ENCODE measurements around the gene HMCN1.
"Not testable (repeated sequence)": the region's sequence is repeated elsewhere in the genome, so short reads cannot be mapped to it uniquely, and the experiment has no call there.

HMCN1 gene

DNA sequence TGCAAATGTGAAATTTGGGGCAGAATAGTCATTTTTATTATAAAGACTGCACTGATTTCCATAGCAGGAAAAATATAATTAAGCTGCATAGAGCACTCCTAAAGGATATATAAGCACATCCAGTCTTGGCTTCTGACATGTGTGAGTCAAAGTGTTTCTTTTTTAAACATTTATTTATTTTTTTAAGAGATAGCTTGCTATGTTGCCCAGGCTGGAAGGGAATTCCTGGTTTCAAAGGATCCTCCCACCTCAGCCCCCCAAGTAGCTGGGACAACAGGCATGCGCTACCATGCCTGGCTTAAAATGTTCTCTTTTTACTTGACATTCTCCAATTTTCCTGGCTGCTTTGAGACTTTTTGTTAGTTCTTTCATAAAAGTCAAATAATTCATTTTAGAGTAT is 126.1 kb downstream of the HMCN1 start:
- DNase-seq, result no peak

DNA sequence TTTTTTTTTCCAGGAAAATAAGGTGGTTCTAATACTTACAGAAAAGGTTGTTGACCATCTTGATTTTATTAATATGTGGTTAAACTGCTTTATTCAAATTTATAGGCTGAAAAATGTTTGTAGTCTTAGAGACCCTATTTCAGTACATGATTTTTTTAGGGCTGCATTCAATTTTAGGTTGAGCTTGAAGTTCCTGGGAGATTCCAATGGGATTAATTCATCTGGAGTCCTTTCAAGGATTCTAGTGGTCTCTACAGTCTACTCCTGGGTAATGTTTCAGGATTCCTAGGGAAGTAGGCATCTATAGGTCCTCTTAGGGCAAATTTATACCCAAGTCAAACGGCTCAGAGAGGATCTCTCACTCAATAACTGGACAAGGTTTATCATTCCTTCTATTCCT is 126.7 kb downstream of the HMCN1 start:
- no peak for DNase-seq

DNA sequence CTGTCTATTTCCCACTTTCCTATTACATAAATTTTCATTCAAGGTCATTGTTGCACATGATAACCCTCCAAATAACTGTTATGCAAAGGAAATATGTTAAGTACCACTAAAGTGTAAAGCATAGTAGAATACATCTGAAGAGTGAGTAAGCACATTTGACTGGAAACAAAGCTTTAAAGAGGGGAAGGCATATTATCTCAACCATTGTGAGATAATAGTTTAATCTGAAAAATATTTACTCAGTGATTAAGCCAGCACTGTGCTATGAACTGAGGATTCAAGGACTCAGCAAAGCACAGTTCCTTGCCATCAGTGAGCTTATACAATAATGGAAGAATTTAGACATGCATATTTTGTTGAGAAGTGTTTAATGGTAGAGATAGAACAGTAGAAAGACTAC is 127.4 kb downstream of the HMCN1 start:
- no peak for DNase-seq

DNA sequence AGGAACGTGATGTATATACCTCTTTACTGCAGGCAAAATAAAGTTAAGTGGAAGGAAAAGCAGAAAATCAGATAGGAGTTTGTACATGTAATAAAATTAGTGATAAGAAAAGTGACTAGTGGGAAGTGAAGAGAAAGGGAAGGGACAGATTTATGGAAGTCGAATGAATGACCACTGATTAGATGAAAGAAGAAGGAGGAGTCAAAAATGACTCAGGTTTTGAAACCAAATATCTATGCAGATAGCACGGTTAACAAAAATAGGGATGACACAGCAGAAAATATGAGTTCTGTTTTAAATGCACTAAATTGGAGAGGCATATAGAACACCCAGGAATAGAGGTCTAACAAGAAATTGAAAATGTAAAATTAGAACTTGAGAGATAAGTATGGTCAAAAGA is 128.0 kb downstream of the HMCN1 start:
- DNase-seq, result no peak

DNA sequence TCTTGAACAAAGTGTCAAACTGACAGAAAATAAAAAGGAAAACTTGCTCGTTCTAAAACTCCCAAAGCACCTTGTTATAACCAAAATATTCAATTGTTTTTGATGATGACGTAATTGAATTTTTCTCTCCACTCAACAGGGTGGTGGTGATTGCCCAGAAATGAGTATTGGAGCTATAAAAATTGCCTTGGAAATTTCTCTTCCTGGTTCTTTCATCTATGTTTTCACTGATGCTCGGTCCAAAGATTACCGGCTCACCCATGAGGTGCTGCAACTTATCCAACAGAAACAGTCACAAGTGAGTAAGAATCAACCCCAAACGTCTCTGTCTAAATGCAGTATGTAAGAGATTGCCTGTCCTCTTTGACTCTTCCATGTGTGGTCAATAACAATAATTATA is 130.1 kb downstream of the HMCN1 start:
- DNase-seq, result no peak

DNA sequence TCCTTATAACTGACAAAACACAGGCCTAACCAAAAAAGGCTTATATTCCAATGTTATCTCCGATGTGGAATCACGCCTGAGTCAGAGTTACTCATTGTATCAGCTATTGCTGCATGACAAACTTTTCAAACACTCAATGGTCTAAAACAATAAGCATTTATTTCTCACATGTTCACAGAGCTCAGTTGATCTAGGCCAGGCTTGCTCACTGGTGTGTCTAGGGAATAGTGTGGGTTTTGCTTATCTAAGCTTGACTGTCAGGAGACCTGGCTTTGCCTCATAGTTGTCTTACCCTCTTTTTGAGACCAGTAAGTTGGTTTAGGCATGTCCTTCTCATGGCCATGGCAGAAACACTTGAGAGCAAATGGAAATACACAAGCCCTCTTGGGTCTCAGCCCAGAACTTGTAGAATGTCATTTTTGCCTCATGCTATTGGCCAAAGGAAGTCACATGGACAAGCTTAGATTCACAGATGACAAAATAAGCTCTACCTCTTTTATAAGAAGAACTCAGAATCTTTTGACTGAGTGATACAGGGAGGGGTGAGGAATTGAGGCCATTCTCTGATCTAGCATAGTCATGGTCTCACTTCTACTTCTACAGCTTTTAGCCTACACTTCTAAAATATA is 130.8 kb downstream of the HMCN1 start:
- DNase-seq, result no peak

DNA sequence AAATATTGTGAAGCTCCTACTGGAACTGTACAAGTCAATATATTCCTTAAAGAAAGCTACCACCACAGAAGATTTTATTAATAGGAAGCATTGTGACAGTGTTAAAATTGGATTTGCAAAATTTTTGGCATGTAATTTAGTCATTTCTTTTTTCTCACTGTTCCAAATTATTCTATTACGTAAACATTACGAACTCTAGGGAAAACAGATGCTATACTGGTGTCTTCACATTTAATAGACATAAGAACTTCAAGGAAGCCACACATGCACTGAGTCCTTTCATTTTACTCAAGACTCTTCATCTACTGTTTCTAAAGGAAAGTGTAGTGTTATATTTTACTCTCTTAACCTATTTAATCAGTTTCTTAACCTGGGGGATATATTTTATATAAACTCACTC is 135.4 kb downstream of the HMCN1 start:
- DNase-seq, result no peak

DNA sequence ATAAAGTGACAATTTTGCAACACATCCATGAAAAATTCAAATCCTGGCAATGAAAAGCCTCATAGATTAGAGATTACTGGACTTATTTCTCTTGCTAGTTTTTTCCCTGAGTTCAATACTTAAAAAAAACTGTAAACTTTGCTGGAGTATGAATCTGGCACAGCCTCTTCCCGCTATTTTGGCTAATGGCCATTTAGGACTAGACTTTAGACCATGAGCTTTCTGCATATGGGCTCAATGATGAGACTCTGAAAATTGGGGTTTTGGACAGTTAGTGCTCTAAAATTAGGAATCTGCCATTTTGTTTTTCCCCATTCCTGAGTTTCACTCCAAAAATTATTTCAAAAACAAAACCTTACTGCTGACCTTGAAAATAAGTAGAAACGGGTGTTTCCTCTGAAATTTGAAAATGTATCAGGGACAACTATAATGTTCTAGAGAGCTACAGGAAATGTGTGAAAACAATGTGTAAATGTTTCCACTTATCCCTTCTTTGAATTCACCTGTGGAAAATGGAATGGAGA is 137.5 kb downstream of the HMCN1 start:
- no peak for DNase-seq

DNA sequence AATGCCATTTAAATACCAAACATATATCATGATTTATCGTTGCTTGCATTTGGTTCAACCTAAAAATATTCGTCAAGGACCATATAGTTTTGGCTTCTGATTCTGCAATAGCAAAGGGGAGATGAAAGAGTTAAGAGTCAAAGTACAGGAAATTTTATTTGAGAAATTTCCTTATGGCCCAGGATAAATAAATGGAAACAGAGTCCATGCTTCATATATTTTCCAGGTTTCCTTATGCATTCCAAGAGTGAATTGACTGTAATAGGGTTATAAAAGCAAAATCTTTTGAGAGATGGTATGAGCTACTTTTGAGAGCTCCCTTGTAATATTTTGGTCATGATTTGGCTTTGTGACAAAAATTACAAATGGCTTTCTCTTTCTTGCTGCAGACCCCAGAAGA is 140.1 kb downstream of the HMCN1 start:
- no peak for DNase-seq

DNA sequence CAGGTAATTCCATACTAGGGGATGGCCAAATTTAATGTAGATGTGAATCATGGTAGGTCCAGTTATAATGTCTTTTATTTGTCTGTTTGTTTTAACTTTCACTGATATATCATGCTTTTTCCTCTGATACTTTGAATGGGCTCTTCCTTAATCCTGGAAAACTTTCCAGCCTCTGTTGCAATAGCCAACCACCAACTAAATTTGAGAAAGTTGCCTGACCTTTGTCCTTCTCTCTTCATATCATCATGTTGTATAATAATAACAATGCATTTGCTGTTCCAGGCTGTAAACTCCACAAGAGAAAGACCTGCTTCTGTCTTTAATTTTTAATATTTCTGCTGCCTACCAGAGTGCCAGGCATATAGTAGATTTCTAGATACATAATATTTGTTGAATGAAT is 146.1 kb downstream of the HMCN1 start:
- no peak for DNase-seq

DNA sequence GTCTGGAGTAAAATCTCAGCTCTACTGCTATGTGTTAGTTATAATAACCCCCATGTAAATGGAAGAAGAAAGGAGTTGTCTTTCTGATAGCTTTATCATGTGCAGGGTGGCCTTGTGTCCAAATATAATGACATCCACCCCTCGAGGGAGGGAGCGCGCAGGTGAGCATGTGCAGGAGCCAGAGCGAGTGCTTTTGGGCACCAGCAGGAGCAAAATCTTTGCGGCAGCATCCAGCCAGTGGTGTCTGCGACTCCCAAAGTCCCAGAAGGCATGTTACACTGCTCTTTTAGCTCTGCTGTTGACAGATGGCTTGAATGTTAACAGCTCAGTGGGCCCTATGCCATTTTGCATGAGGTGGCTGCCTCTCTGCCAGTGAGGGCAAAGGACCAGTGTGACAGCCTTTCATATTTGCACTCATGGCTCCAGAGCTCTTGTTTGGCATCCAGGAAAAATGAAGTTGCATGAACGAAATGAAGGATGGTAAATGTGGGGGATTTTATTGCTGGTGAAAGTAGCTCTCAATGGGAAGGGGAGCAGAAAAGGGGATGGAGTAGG is 146.7 kb downstream of the HMCN1 start:
- no peak for DNase-seq

DNA sequence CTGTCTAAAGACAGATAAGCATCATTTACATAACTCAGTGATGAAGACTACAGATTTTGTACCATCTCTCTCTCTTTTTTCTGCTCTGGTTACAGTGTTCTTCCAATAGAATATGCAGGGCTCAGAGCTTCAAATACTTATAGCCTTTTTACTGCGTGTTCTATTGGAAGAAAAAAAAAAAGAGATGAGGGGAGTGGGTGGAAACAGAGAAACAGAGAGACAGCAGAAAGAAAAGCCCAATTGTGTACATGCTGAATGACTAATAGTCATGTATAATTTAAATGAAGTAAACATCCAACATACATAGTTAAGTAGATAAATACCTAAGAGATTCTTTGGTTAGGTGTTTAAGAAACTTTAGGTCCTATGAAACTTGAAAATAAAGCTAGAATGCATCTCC is 151.9 kb downstream of the HMCN1 start:
- DNase-seq, result no peak

DNA sequence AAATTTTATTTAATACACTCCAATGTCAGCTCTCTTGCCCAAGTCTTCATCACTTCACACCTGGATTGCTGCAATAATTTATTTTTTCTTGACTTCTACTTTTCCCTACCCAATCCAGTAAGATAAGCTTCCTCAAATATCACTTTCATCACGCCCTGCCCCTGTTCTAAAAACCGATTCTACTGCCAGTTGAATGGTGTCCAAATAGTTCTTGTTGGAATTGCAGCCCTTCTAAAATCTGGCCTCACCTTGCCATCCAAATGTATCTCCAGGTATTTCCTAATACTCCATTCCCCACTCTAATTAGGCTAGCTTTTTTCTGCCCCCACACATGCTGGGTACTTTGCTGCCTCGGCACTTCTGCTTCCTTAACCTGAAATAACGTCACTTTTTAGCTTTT is 152.5 kb downstream of the HMCN1 start:
- no peak for DNase-seq

DNA sequence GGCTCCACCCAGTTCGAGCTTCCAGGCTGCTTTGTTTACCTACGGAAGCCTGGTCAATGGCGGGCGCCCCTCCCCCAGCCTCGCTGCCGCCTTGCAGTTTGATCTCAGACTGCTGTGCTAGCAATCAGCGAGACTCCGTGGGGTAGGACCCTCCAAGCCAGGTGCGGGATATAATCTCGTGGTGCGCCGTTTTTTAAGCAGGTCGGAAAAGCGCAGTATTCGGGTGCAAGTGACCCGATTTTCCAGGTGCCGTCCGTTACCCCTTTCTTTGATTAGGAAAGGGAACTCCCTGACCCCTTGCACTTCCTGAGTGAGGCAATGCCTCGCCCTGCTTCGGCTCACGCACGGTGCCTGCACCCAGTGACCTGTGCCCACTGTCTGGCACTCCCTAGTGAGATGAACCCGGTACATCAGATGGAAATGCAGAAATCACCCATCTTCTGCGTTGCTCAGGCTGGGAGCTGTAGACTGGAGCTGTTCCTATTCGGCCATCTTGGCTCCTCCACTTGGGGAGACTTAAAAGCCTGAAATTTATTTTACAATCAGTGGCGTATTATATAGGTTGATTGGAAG is 158.7 kb downstream of the HMCN1 start:
- DNase-seq, result not testable (repeated sequence)

DNA sequence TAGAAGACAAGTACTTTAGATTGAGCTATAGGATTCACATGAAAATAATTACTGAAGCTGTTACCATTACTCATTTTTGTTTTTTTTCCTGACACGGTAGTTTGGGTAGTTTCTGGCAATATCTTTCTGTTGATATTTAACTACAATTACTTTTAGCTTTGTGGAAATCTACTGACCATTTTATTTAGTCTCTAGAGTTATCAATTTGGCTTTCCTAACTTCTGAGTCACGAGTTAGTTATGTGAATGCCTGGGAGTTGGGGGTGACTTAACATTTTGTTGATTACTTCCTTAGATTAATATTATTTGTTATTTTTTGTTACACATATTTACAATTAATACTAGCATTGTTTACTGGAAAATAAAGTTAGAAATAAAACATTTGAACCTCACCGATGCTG is 160.6 kb downstream of the HMCN1 start:
- DNase-seq, result no peak

DNA sequence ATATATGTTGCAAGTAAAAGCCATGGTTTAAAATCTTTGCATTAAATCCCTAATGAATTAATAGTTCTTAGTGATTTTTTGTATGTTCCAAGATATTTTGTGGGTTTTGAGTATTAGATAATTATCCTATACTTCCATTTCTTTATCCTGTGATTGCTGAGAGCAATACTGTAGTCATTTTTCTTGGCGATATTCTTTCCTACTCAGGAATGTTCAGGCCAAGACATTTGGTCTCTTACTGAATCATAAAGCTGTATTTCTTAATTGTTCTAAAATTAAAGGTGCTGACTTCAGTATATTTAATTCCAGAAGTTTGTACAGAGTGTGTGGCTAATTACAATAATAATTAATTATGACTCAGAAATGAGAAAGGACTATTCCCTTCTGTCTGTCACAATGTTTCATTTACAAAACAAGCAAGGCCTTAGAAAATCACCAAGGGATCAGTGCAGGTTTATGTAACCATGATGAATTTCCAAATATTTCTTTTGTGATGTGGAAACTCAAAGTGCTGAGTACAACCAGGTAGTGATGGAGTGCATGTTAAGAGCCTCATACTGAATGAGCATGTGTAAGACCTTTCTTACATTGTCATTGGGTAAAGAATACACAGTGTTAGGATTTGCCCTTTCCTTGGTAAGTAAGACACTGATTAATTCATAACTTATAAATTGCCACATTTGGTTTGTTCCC is 161.2 kb downstream of the HMCN1 start:
- no peak for DNase-seq

DNA sequence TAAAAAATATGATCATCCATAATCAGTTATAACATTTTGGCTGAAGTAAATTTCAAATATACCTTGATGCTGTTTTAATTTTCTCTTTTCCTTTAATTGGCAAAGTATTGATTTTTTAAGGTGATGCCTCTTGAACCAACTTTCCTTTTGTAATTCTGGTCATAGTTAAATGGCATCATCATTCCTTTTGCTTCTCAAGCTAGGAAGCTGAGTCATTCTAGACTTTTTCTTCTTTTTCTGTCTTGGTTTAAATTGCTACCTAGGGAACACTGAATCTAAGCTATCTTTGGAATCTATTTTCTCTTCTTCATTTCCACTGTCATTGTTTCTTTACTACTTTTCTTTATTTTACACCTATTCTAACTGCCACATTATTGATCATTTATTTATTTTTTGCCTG is 162.7 kb downstream of the HMCN1 start:
- DNase-seq, result no peak

DNA sequence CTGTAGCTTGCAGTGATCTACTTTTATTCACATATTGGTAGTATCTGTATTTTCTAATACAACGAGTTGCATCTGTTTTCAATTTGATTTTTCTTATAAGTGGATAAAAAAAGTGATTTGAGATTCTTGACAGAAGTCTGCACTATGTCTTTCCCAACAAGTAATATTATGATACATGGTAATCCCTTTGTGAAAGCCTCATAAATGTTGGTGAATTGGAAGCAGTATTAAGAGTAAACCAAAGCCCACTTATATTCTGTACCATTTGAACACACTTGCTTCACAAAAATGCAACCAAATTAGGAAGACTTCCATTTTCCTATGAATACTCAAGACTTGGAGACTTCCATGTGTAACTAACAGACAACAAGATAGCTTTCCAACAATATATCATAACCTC is 172.0 kb downstream of the HMCN1 start:
- no peak for DNase-seq

DNA sequence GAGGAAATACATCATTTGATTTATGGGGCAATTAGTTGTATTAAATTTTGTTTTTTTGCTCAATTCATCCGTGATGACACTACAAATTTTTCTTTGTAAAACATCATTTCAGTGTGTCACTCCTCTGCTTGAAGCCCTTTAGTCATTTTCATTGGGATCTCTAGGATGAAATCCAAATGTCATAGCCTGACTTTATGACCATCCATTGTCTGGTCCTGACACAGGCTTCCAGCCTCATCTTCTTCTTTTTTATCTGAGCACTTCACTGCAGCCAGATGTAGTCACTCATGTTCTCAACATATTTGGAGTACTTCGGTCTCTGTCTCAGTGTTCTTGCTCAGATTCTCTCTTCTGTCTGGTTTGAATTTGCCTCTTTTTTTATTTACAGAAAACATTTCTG is 173.1 kb downstream of the HMCN1 start:
- no peak for DNase-seq

DNA sequence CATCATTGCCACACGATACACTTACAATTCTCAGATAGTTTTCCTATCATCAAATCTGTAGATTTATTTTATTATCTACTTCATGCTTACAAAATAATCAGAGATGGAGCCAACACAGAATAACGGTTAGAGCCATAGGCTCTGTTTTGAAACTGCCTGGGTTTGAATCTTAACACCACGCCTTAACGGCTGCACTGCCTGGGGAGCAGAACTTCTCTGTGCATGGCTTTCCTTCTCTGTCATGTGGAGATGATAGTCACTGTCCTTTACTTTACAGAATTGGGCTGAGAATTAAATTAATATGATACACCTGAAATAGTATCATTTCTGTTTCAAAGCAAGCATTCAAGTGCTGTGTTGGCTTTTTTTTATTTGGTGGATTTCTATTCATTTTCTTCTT is 177.8 kb downstream of the HMCN1 start:
- DNase-seq, result no peak

DNA sequence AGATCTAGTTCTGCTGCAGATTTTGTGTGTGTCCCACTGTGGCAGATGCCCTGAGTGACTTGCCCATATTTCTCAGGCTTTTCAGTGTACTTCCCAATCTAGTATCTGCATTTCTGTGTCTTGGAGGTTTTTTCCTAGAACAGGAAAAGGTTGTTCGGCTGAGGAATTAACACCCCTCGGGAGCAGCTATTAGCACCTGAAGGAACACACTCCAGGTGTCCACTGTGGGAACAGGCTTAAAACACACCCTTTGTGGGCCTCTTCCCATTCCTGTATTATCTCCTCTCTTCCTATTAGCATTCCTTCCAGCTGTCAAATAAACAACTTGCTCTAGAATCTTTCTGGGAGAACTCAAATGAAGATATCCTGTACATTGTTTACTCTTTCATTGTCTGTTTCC is 178.3 kb downstream of the HMCN1 start:
- DNase-seq, result no peak

DNA sequence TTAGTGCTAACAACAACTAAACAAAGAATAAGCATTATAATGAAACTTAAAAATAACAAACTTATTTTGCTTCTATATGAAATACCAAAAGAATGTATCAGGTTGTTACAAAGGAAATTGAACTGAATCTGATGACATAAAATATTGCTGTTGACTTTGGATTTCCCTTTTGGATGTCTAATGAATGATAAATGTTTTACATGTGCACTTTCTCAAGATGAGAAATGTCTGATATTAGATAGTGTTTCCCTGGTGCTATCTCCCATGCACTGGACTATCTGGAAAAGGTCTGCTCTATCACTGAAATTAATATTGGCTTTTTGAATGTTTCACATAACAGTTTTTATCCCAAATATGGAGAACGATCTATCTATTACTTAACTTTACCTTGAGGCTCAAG is 179.9 kb downstream of the HMCN1 start:
- no peak for DNase-seq

DNA sequence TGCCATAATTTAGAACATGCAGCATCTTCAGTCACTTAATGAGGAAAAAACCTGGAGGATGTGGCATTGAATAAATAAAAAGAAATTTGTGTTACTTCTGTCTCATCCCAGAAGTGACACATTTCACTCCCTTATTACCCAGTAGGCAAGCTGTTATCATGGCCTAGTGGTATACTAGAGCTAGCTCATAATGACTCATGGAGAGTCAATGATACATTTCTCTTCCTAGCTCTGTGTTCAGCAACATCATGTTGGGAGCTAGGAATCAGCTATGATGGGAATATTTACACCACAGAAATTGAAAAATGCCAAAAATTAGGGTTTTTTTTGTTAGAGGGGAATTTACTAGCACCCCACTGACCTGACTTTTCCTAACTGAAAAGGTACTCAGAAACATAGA is 182.7 kb downstream of the HMCN1 start:
- DNase-seq, result no peak

DNA sequence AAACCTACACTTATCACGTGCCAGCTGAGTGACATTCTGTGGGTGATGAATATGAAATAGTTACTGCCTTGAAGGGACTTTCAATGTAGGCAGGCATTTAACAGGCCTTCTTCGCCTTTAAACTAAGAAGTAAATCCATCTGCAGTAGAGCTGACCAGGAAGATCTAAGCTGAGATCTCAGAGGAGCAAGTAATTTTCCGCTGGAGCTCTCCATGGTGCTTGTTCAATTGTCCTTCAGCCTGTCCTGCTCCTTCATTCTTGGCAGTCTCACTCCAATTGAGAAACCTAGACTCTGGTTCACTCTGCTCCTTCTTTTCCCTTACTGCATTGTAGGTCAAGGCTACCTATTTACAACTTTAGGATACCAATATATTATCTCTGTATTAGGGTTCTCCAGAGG is 183.5 kb downstream of the HMCN1 start:
- no peak for DNase-seq

Measured in activated CD4-positive, alpha-beta T cell treated with anti-CD3 and anti-CD28 coated beads for 4 hours (primary cell).